Stimulated activated CD4-positive, alpha-beta T cell treated with anti-CD3 and anti-CD28 coated beads, Interleukin-2, amount 100 ng/mL, for 4 hours (primary cell): ENCODE measurements around the gene TTC13.
"Not testable (repeated sequence)": the region's sequence is repeated elsewhere in the genome, so short reads cannot be mapped to it uniquely, and the experiment has no call there.

ENCODE experiments used
- DNase-seq: peaks from one replicate; pipeline ENCODE4 v3.0.0-alpha.2; 2020; ENCODE audit warnings: low read depth

The TTC13 gene

DNA sequence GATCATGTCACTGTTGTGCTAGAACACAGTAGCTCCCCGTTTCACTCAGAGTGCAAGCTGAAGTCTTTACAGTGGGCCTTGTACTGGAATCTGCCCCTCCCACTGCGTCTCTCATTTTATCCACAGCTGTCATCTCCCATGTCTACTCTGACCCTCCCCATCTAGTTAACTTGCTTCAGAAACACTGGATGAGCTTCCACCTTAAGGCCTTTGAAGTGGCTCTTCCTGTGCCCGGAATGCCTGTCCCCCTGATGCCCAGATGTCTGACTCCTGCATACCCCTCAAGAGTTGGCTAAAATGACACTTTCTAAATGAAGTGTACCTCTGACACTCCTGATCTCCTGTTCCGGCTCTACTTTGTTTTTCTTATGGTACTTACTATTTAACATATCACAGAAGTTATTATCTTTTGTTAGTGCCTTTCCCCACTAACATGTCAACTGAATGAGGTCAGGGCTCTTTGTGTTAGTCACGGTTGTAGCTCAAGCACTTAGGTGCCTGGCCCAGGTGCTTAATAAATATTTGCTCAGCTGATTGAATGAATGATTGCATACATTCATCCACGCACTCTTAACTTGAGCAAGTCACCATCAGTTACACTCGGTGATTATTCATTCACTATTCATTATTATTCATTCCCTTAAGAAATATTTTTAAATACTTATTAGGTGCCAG, 13.6 kb upstream of the TTC13 start:
- DNase-seq, result no peak

- DNase-seq, result no peak
Observed at GRCh38 chr1:230987448-230987847, 8.8 kb upstream of the TTC13 start.

GRCh38 chr1:230986976-230987375, 8.3 kb upstream of the TTC13 start:
- DNase-seq, result no peak

DNA sequence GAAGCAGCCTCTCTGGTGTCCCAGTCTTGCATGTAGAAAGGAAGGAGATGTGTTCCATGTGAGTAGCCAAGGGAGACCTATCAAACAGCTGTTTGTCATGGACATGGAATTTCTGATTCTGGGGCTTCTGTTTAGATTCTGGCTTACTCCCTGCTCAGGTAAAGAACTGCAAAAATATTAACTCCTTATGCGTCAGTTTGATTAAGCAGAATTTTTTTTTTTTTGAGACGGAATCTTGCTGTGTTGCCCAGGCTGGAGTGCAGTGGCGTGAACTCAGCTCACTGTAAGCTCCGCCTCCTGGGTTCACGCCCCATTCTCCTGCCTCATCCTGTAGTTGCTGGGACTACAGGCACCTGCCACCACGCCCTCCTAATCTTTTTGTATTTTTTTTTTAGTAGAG, 7.0 kb upstream of the TTC13 start:
- no peak for DNase-seq

DNA sequence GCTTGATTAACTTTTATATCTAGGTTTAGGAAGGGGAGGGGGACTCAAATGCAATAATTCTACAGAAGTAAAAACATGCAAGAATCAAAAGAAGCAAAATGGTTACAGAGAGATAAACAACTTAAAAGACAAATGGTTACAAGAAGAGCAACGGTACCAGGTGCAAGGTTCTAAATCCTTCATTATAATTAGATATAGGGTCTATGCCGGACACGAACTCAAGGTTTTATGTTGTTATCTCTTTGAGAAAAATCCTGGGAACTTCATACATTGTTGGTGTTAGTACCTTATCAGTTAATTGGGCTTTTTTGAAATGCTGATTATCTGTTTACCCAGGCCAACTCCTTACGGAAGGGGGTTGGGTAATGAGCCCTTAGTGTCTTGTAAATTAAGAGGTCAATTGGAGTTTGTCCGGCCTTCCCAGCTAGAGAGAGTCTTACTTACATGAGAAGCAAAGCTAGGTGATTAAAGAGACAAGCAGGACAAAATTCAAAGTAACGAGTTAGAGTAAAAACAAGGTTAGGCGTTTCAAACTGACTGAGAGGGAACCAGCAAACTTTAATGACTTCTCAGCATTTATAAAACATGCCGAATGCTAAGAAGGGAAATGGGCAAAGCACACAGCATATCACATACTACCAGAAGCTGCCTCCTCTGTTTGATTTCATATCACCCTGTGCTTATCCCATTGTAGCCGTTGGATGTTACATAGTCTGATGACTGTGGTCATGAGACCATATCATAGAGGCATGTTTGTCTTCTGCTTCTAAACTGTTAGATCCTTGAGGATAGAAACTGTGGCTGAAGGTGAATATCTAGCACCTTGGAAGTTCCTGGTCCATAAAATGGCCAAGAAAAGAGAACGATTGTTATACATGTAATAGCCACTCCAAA, 6.2 kb upstream of the TTC13 start:
- not testable (repeated sequence) for DNase-seq

- DNase-seq, result no peak
Observed at GRCh38 chr1:230983811-230984210, 5.2 kb upstream of the TTC13 start.

GRCh38 chr1:230982696-230983095, 4.0 kb upstream of the TTC13 start:
- DNase-seq, result no peak

- DNase-seq, result no peak
Observed at GRCh38 chr1:230979952-230980351, 1.3 kb upstream of the TTC13 start.

- DNase-seq, result no peak
Observed at GRCh38 chr1:230979389-230979716, 692 bp upstream of the TTC13 start.

DNA sequence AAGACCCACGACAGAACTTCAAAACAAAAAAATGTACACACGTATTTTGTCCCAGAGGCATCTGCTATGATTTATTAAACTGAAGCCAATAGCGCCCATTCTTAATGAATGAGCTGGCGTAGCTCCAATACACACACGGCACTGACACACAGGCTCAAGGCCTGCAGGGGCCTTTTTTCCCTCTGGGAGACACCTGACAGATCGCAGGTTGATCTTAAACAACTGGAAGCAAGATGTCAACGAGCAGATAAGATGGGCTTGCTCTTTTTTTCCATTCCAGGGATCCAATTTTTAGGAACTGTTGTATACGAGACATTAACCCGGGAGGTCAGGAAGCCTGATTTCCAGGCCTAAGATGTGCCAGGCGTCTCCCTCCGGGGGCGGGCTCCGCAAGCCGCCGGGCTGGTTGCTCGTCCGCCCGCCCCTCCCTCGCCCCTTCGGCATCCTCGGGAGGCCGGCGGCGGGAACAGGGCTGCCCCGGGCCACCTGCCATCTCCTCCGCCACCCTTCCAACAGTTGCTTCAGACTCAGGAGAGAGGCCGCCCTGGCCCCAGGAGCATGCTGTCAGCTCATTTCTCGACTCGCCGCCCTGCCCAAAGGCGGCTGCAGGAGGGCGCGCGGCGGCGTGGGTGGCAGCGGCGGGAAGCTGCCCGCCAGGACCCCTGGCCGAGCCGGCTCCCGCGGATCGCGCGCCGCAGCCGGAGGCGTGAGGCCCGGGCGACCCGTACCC, 735 bp downstream of the TTC13 start:
- no peak for DNase-seq

DNA sequence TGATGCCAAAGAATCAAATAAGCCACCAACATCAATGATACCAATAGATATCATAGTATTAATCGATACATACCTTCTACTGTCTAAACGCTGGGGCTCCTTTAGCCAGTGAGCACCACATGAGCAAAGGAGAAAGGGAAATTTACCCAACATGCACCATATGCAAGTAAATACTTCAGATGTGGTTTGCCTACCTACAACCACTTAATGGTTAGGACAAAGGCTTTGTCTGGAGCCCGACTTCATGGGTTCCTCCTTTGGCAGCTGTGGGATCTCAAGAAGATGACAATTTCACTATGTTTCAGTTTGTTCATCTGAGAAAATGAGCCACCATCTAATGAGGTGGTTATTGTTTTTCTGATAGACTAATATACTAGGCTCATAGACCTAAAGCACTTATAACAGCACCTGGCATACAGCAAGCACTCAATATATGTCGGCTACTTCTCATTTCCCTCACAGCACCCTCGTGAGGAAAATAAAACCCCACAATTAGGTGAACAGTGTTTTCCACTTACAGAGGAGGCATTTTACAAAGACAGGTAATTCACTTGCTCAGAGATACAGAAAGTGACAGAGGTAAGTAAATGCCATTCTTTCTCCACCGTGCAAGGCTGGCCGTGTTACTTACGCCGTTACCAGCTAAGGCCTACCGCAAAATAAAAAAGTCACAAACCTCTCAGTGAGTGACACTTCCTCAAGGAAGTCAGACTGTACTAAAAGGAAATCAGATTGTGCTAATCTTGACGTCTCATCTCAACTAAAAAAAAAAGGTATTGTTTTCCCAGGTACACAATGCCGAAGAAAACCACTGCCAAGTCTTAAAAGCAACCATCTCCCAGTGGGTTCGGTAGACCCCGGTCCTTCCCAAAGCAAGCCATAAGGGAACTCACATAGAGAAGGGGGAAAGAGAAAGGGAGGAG, 1.6 kb downstream of the TTC13 start:
- no peak for DNase-seq

- DNase-seq, result no peak
Observed at GRCh38 chr1:230976360-230976759, 2.3 kb downstream of the TTC13 start.

DNA sequence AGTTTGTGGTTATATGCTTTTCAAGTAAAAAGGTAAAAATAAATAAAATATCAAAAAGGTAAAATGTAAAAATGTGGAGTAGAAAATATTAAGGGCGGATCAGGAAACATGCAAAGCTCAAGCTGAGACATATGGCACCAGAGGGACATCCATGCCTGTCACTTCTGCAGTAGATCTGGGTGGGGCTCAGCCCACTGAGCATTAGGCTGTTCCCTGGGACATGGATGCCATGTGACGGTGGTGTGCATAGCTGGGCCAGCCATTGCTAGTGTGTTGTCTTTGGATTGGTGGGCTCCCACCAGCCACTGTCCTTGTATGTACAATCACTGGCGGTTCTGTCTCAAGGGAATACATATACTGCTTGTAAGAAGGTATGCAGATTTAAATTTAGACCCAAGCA, 3.0 kb downstream of the TTC13 start:
- DNase-seq, result no peak

DNA sequence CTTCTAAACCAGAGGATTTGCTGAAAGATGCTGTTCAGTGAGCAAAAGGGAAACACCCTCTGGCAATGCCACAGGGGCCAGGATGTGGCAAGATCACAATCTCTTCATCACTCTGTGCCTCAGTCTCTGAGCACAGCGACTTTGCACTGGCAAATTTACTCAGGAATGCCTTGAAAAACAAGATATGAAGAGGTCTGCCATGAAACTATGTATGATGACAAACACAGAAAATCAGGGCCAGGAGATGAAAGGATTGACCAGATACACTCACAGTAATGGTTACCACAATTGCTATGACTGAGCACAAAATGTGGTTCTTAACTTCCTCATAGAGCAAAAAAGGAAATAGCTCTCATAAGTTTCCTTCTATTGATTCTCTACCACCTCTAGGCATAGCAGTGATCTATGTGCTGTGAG, 5.8 kb downstream of the TTC13 start:
- DNase-seq, result no peak

DNA sequence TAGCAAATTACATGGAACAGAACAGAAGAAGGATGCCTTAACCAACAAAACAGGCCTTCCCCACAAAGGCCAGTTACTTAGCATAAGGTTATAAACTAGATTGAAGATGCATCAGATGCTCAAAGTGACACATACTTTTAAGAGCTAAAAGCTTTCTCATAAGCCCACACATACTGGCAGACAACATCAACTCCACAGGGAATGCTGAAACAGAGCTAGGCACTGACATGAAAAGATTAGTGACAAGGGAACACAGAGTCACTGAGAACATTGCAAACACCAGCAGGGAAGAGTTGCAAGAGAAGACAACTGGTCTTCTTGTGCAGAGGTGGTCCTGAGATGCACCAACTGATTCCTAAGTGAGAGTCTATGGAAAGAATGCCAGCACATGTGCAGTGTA, 6.9 kb downstream of the TTC13 start:
- DNase-seq, result no peak

DNA sequence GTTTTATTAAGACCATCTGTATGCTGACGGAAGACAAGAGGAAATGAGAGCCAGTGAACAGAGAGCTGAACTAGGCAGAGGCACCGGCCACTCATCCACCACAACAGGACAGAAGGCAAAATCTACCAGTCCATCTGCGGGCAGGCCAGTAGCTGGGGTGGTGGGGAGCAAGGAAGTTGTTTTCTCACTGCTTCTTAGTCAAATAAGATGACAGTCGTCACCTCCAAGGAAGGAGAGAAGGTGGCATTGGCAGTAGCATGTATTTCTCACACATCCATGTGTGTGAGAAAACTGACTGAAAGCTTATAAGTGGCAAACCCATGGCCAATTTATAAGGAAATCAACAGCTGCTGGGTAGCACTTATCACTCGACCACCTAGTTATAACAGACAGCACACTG, 8.2 kb downstream of the TTC13 start:
- no peak for DNase-seq

GRCh38 chr1:230966358-230966873, 12.2 kb downstream of the TTC13 start:
- DNase-seq, result no peak

GRCh38 chr1:230965535-230965934, 13.1 kb downstream of the TTC13 start:
- no peak for DNase-seq

GRCh38 chr1:230964896-230965295, 13.8 kb downstream of the TTC13 start:
- no peak for DNase-seq

DNA sequence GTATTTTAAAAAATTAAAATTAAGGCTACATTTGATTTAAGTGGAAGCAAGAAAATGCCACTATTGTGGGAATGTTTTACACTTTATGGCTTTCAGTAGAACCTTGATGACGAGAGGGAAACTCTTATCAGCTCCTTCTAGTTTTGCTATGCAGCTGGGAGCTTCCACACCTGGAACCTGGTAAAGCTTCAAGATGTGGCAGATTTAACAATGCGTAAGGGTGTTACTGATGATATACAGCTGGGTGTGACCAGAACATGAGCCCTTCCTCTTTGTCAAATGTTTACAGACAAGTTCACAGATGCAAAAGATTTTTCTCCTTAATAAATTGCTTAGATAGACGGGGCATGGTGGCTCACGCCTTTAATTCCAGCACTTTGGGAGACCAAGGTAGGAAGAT, 20.3 kb downstream of the TTC13 start:
- no peak for DNase-seq

DNA sequence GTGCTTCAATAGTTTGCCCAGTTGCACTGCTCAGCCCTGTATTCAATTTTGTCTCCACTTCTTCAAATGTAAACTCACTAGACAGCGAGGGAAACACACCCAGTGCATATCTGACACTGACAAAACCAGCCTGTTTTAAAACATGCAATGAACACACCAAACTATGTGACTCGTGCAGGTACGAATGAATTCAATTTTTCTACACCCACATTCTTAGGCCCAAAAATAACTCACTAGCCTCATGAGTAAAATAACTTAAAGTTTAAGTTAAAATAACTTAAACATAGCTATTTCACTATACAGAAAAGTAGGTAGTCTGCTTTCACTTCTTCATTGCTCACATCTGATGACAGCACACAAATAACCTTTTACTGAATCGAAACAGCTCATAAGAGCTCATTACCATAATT, 21.1 kb downstream of the TTC13 start:
- no peak for DNase-seq

DNA sequence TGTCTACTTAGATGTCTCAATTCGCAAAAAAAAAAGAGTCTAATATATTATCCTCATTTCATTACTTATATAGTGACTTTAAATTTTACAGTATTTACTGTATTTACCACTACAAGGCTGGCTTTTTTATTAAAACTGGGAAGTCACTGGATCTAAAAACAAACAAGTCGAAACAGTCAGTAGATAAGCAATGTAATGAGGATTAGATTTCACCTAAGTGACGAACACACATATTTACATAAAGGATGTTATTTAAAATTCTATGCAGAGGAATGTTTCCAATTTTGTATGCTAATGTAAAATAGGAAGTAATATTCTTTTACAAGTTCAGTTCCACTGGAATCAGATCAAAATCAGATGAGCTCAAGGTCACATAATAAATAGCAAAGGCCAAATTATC, 28.3 kb downstream of the TTC13 start:
- no peak for DNase-seq
